A673 (cell line): ENCODE measurements around the gene CBL.

ENCODE experiments used
- CTCF ChIP-seq: fragments of 300-800, 200-600 bp; sonication (generic); conservative IDR thresholded peaks from 2 replicates; pipeline ENCODE4 v1.5.1; 2017; ENCODE audit warnings: low read depth, mild to moderate bottlenecking, antibody characterized with exemption, low read length, moderate library complexity, mixed read lengths
- EZH2 ChIP-seq: fragments of 200-600 bp; sonication (generic); IDR thresholded peaks from 2 replicates; pipeline ENCODE4 v1.6.1; 2017; ENCODE audit warnings: borderline replicate concordance, low read depth, mild to moderate bottlenecking, mixed read lengths, antibody characterized with exemption, low read length; ENCODE audit not compliant: poor library complexity, severe bottlenecking

GRCh38 chr11:119190531-119190930 lies 15.6 kb upstream of the CBL start:
- no peak for TF ChIP-seq CTCF
- TF ChIP-seq EZH2 = no peak
